ENCODE results near the gene MIA. TPM values are rescaled to one million over a fixed set of nuclear protein-coding genes. Genes with fewer than 3 reads are reported as not detected.

The MIA gene
- total and polyA plus RNA-seq, 9 of the 15 experiments (the other 6 are each of a cell fraction or from before 2014, with no cell fraction given): 0.21 TPM; not detected in 8

DNA sequence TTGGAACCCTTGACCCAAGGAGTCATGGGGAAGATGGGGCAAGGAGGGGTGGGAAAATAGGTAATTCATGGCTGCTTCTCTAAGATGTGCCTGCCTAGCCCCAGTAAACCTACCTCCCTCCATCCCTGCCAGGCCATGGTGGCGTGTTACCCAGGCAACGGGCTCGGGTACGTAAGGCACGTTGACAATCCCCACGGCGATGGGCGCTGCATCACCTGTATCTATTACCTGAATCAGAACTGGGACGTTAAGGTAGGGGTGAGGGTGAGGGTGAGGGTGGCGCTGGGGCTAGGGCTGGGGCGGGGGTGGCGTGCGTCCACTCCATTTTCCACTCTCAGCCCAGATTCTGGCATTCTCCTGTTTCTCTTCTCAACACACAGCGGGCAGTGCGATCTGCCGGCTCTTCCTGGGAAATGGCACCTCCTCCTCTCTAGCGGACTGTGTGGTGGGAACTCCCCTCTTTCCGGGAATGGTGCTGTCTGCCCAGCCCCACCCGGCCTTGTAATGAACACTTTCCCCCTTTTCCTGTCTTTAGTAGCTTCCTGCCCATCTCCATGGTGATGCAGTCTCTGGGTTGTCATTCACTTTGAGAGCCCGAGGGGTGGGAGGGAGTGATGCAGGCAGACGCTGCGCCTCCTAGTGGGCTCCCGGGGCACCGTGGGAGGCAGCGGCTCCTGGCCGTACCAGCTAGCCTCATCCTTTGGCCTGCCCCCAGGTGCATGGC lies 31.3 kb downstream of the MIA start (continued):
- TF ChIP-seq, protein P1, sequence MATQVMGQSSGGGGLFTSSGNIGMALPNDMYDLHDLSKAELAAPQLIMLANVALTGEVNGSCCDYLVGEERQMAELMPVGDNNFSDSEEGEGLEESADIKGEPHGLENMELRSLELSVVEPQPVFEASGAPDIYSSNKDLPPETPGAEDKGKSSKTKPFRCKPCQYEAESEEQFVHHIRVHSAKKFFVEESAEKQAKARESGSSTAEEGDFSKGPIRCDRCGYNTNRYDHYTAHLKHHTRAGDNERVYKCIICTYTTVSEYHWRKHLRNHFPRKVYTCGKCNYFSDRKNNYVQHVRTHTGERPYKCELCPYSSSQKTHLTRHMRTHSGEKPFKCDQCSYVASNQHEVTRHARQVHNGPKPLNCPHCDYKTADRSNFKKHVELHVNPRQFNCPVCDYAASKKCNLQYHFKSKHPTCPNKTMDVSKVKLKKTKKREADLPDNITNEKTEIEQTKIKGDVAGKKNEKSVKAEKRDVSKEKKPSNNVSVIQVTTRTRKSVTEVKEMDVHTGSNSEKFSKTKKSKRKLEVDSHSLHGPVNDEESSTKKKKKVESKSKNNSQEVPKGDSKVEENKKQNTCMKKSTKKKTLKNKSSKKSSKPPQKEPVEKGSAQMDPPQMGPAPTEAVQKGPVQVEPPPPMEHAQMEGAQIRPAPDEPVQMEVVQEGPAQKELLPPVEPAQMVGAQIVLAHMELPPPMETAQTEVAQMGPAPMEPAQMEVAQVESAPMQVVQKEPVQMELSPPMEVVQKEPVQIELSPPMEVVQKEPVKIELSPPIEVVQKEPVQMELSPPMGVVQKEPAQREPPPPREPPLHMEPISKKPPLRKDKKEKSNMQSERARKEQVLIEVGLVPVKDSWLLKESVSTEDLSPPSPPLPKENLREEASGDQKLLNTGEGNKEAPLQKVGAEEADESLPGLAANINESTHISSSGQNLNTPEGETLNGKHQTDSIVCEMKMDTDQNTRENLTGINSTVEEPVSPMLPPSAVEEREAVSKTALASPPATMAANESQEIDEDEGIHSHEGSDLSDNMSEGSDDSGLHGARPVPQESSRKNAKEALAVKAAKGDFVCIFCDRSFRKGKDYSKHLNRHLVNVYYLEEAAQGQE (IDR thresholded peaks at IDR 0.05; ENCODE audit: borderline replicate concordance): peak; percentile 58
- TF ChIP-seq, protein P1 (CRISPR knock-in tag; IDR thresholded peaks at IDR 0.05; ENCODE audit: low read depth): no peak
- TF ChIP-seq SMC3 (conservative IDR thresholded peaks at IDR 0.05; ENCODE audit: insufficient read depth, low read depth, low read length): peak; percentile 65
- TF ChIP-seq KDM5B (IDR thresholded peaks at IDR 0.05; ENCODE audit: insufficient replicate concordance, low read depth, low read length): no peak
- TF ChIP-seq STAT5B (CRISPR knock-in tag; IDR thresholded peaks at IDR 0.05): no peak
- TF ChIP-seq, protein P2, sequence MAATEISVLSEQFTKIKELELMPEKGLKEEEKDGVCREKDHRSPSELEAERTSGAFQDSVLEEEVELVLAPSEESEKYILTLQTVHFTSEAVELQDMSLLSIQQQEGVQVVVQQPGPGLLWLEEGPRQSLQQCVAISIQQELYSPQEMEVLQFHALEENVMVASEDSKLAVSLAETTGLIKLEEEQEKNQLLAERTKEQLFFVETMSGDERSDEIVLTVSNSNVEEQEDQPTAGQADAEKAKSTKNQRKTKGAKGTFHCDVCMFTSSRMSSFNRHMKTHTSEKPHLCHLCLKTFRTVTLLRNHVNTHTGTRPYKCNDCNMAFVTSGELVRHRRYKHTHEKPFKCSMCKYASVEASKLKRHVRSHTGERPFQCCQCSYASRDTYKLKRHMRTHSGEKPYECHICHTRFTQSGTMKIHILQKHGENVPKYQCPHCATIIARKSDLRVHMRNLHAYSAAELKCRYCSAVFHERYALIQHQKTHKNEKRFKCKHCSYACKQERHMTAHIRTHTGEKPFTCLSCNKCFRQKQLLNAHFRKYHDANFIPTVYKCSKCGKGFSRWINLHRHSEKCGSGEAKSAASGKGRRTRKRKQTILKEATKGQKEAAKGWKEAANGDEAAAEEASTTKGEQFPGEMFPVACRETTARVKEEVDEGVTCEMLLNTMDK (IDR thresholded peaks at IDR 0.05; ENCODE audit: borderline replicate concordance, insufficient read depth, low read depth, low read length, poor library complexity, severe bottlenecking): peak; percentile 98

Measured in K562 (cell line).